Upper lobe of right lung (tissue), 1 donor: ENCODE results near the gene JARID2. TPM values are rescaled to one million over a fixed set of nuclear protein-coding genes. Genes with fewer than 3 reads are reported as not detected.

ENCODE experiments used
- ATAC-seq: fragments of 200-7000 bp; cut with Tn5 transposase; one replicate; pipeline ENCODE4 v1.9.1; 2020; ENCODE audit warnings: mild to moderate bottlenecking, moderate library complexity
- DNase-seq: peaks from one replicate; pipeline ENCODE4 v3.0.0-alpha.2; 2020
- H3K27ac ChIP-seq: fragments of 200-600 bp; one replicate; pipeline ENCODE4 v1.8.0; 2022
- H3K27me3 ChIP-seq: fragments of 200-600 bp; one replicate; pipeline ENCODE4 v1.8.0; 2022; ENCODE audit warnings: mild to moderate bottlenecking
- H3K36me3 ChIP-seq: fragments of 200-600 bp; one replicate; pipeline ENCODE4 v1.8.0; 2022
- H3K4me1 ChIP-seq: fragments of 200-600 bp; one replicate; pipeline ENCODE4 v1.8.0; 2022
- H3K4me3 ChIP-seq: fragments of 200-600 bp; one replicate; pipeline ENCODE4 v1.8.0; 2022; ENCODE audit warnings: mild to moderate bottlenecking
- H3K9me3 ChIP-seq: fragments of 200-600 bp; one replicate; pipeline ENCODE4 v1.8.0; 2022
- CTCF ChIP-seq: fragments of 200-600 bp; IDR thresholded peaks from one replicate; pipeline ENCODE4 v1.8.0; 2022; ENCODE audit warnings: antibody characterized with exemption
- intact Hi-C: fragments of 100-400 bp; cut with DNase I; formaldehyde crosslinking; loops from one replicate; pipeline ENCODE4 v1.11.0; 2022
- total RNA-seq: library from RNA; stranded (reverse); fragmentation: NEBNext Ultra II Directional; extraction: Animal tissue kit (Norgen Biotek cat#: 25700); gene quantifications from one replicate; pipeline ENCODE4 v1.2.1, GENCODE V29; 2021
- donor health status: DM: no; HTN: yes; CAD: no; lungs with severe emphysema.

JARID2 gene
- total RNA-seq, 1 donor from 2014 or later = 15.1 TPM

DNA sequence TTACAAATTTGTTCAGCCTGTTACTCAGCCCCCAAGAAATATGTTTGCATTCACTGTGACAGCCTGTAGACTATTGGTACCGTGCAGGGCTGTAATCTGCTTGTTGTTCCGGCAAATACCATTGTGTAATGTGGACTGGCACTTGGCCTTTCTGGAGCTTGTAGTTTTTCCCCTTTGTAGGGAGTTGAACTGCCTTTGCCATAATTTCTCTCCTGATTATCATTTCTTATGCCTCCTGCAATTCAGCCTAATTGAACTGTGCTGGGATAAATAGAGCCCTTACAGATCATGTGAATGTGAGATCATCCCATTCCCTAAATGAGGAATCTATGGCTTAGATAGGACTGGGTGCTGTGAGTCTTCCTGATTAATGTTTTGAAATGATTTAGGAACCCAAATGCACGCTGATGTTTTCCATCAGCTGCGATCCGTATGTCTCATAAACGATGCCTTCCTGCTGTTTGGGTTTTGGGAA, 185.1 kb downstream of the JARID2 start:
- ATAC-seq (peak; percentile 35), DNase-seq (no peak)
- no peak for TF ChIP-seq CTCF
- H3K4me3 ChIP-seq = no peak overlapping the region
- peaks cover 62% of the 10 kb centered on the region for H3K4me1 ChIP-seq
- no peaks in the 10 kb centered on the region for H3K27me3 ChIP-seq
- H3K27ac ChIP-seq = peak overlapping the region; percentile 19
- no peaks in the 10 kb centered on the region for H3K36me3 ChIP-seq
- intact Hi-C loops = no loop called here
- H3K9me3 ChIP-seq = peaks cover 4% of the 10 kb centered on the region

DNA sequence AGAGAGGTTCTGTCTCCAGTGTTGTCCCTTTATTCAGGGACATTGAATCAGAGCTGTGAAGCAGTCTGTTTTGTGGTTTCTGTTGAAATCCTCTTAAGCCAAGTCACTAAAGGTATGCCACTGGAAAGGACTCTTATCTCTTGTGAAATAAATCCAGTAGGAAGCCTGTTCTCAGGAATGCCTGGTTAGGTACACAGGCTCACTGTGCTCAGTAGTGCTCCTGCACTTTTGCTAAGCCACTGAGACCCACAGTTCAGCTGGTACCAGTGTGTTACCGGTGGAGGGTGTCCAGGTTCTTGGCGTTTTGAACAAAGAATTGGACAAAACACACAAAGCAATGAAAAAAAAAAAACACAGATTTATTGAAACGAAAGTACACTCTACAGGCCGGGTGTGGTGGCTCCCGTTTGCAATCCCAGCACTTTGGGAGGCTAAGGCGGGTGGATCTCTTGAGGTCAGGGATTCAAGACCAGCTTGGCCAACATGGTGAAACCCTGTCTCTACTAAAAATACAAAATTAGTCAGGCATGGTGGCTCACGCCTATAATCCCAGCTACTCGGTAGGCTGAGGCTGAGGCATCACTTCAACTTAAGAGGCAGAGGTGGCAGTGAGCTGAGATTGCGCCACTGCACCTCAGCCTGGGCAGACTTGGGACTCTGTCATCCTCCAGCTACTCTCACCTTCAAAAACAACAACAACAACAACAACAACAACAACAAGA, 186.1 kb downstream of the JARID2 start:
- H3K4me1 ChIP-seq = peaks cover 63% of the 10 kb centered on the region

DNA sequence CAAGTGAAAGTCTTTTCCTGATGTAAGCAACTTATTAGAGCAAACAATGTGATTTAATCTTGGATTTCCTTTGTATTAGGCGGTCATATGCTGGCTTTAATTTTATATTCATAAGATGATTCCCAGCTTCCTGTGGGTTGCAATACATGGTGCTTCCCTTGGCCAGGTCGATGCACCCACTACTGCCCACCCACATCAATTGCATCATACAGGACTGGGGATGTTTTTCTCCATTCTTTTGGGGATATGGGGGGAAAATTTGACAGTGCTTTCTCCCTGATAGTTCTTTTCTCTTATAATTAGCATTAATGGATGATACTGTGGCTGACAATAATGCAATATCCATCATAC, 187.6 kb downstream of the JARID2 start:
- Histone ChIP-seq H3K36me3 (no peaks in the 10 kb centered on the region), H3K27ac (no peak overlapping the region), H3K27me3 (no peaks in the 10 kb centered on the region), H3K4me1 (peaks cover 60% of the 10 kb centered on the region), H3K9me3 (peaks cover 4% of the 10 kb centered on the region), H3K4me3 (no peak overlapping the region)
- DNase-seq = no peak
- ATAC-seq = no peak
- intact Hi-C loops = no loop called here
- no peak for TF ChIP-seq CTCF

More for the DNA sequence above, 186.1 kb downstream of the JARID2 start:
- Histone ChIP-seq H3K27me3 (no peaks in the 10 kb centered on the region), H3K4me3 (peak overlapping the region; percentile 6), H3K27ac (peak overlapping the region; percentile 44), H3K9me3 (peaks cover 4% of the 10 kb centered on the region), H3K36me3 (no peaks in the 10 kb centered on the region)
- ATAC-seq (peak; percentile 89), DNase-seq (peak; percentile 75)
- no peak for TF ChIP-seq CTCF
- intact Hi-C loops = no loop called here

DNA sequence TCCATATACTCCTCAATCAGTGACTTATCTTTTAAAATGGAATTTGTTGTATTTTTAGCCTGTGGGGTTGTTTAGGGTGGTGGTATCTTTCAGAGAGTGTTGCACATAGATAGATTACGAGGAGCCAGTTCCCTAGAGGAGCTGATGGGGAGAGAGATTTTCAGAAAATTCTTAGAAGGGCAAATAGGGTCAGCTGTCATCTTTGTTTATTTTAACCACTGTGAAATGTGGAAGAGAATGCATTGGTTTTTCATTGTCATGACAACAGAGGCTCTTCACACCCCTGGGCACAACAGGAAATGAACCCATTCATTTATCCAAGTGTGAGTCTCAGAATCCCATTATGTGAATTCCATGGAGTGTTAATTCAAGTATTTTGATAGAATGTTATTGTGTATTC, 188.4 kb downstream of the JARID2 start:
- peaks cover 63% of the 10 kb centered on the region for H3K4me1 ChIP-seq
- ATAC-seq (no peak), DNase-seq (no peak)
- TF ChIP-seq CTCF = no peak
- no peaks in the 10 kb centered on the region for H3K36me3 ChIP-seq
- intact Hi-C loops = no loop called here
- no peak overlapping the region for H3K27ac ChIP-seq
- peaks cover 4% of the 10 kb centered on the region for H3K9me3 ChIP-seq
- H3K27me3 ChIP-seq = no peaks in the 10 kb centered on the region
- no peak overlapping the region for H3K4me3 ChIP-seq

DNA sequence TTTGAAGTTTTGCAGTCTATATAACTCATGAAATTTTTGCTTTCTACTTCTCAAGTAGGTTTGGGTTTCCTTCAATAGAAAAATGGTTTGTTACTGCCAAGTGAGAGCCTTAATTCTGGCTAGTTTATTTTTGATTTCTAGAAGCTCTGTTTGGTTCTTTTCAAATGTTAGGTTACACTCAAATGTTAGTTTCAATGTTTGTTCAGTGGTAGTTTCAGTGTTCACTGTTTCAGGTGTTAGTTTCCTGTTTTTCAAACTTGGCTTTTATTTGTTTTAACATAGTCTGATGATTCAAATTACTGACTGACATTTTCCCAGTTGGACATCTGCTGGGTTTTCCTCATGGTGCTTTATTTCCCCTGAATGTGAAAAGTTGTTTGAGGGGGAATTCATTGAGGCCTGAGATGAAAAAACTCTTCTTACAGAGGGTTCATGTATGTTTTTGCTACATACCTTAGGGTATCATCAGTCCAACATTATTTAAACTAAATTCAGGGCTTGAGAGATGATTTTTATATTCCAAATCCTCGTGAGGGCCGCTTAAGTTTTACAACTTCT, 189.0 kb downstream of the JARID2 start:
- Histone ChIP-seq H3K4me1 (peaks cover 64% of the 10 kb centered on the region), H3K4me3 (no peak overlapping the region), H3K36me3 (no peaks in the 10 kb centered on the region), H3K9me3 (peaks cover 4% of the 10 kb centered on the region), H3K27me3 (no peaks in the 10 kb centered on the region), H3K27ac (no peak overlapping the region)
- TF ChIP-seq CTCF = no peak
- no peak for ATAC-seq
- no peak for DNase-seq
- intact Hi-C loops = no loop called here
